Measurements from ENCODE around the gene PHIP.

DNA sequence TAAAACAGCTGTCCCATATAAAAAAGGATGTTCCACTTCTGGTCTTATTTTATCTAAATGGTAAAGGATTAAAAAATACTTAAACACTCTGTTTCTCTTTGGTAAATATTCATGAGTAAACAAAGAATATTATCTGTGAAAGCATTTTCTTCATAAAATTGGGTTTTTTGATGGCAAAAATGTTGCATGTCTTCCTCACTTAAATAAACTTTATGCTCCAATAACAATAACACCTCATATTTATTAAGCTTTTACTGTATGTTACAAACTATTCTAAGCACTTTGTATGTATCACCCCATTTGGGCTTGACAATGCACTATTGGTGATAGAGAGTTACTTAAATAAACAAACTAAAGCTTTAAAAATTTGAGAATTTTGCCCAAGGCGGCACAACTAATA is 91.9 kb downstream of the PHIP start:
- TF ChIP-seq, protein P1, sequence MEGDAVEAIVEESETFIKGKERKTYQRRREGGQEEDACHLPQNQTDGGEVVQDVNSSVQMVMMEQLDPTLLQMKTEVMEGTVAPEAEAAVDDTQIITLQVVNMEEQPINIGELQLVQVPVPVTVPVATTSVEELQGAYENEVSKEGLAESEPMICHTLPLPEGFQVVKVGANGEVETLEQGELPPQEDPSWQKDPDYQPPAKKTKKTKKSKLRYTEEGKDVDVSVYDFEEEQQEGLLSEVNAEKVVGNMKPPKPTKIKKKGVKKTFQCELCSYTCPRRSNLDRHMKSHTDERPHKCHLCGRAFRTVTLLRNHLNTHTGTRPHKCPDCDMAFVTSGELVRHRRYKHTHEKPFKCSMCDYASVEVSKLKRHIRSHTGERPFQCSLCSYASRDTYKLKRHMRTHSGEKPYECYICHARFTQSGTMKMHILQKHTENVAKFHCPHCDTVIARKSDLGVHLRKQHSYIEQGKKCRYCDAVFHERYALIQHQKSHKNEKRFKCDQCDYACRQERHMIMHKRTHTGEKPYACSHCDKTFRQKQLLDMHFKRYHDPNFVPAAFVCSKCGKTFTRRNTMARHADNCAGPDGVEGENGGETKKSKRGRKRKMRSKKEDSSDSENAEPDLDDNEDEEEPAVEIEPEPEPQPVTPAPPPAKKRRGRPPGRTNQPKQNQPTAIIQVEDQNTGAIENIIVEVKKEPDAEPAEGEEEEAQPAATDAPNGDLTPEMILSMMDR (IDR thresholded peaks at IDR 0.05), result no peak
- no peak for TF ChIP-seq POLR2A (IDR thresholded peaks at IDR 0.05)

Data from Peyer's patch (tissue), 4 donors.